GM11168 (cell line): ENCODE results near the gene HOOK1.
"Not testable (repeated sequence)": the region's sequence is repeated elsewhere in the genome, so short reads cannot be mapped to it uniquely, and the experiment has no call there.

Experiments
- in situ Hi-C: fragments of 300-500 bp; cut with MboI; formaldehyde crosslinking; loops from one replicate; pipeline ENCODE4 v1.12.0; 2022; ENCODE audit warnings: low sequenced_read_pairs; ENCODE audit not compliant: unreplicated experiment

The HOOK1 gene

GRCh38 chr1:59819566-59820438 is 5.1 kb downstream of the HOOK1 start:
- in situ Hi-C loops, result no loop called here

- in situ Hi-C loops, result no loop called here
Measured at GRCh38 chr1:59827055-59827643, 12.4 kb downstream of the HOOK1 start.

GRCh38 chr1:59828160-59828559 is 13.4 kb downstream of the HOOK1 start:
- in situ Hi-C loops, result no loop called here

DNA sequence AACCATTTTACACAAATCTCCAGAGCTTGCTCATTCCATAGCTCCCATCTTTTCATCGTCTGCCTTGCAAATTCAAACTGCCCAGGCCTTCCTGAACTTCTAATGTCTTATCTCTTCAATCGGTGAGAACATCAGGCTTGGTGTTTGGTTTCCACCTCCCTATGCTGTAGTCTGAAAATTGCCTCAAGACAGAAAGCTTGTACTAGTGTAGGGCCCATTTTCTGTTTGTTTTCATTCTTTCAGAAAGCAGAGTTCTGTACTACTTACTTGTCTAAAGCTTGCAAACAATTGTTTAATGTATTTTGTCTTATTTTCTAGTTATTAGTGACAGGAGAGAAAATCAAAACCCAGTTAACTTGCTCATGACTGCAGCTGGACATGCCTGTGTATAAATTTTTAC is 16.8 kb downstream of the HOOK1 start:
- in situ Hi-C loops, result no loop called here

GRCh38 chr1:59833022-59833421 is 18.3 kb downstream of the HOOK1 start:
- in situ Hi-C loops, result no loop called here

GRCh38 chr1:59833991-59834390 is 19.2 kb downstream of the HOOK1 start:
- in situ Hi-C loops, result no loop called here

DNA sequence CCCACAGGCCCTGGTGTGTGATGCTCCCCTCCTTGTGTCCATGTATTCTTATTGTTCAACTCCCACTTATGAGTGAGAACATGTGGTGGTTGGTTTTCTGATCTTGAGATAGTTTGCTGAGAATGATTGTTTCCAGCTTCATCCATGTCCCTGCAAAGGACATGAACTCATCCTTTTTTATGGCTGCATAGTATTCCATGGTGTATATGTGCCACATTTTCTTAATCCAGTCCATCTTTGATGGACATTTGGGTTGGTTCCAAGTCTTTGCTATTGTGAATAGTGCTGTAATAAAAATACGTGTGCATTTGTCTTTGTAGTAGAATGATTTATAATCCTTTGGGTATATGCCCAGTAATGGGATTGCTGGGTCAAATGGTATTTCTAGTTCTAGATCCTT is 23.1 kb downstream of the HOOK1 start:
- in situ Hi-C loops, result not testable (repeated sequence)

DNA sequence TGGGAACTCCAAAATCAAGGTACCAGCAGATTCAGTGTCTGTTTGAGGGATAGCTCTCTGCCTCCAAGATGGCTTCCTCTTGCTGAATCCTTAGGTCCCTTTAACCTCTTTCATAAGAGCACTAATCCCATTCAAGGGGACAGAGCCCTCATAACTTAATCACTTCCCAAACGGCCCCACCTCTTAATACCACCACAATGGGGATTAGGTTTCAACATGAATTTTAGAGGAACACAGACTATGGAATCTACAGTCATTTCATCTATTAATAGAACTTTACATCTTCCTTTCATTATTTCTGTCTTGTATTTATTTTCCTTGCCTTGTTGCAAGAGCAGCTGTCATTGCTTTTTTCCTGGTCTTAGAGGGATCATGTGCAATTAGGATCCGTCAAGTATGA is 30.3 kb downstream of the HOOK1 start:
- in situ Hi-C loops, result no loop called here

- in situ Hi-C loops, result no loop called here
Measured at GRCh38 chr1:59846209-59846894, 31.6 kb downstream of the HOOK1 start.

- in situ Hi-C loops, result no loop called here
Measured at GRCh38 chr1:59846895-59847282, 32.1 kb downstream of the HOOK1 start.

DNA sequence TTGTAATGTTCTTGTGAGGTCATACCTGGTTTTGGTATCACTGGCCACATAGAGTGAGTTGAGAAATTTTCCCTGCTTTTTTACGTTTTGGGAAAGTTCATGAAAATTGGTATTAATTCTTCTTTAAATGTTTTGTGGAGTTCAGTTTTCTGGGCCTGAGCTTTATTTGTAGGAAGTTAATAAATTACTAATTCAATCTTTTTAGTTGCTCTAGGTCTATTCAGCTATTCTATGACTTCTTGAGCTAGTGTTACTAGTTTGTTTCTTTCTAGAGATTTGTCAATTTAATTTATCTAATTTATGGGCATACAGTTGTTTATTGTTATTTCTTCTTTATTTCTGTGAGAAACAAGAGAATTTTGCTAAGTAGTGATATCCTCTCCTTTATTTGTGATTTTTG is 37.4 kb downstream of the HOOK1 start:
- in situ Hi-C loops, result no loop called here

GRCh38 chr1:59855297-59855696 is 40.5 kb downstream of the HOOK1 start:
- in situ Hi-C loops, result not testable (repeated sequence)

GRCh38 chr1:59856725-59857338 is 42.1 kb downstream of the HOOK1 start:
- in situ Hi-C loops, result no loop called here

DNA sequence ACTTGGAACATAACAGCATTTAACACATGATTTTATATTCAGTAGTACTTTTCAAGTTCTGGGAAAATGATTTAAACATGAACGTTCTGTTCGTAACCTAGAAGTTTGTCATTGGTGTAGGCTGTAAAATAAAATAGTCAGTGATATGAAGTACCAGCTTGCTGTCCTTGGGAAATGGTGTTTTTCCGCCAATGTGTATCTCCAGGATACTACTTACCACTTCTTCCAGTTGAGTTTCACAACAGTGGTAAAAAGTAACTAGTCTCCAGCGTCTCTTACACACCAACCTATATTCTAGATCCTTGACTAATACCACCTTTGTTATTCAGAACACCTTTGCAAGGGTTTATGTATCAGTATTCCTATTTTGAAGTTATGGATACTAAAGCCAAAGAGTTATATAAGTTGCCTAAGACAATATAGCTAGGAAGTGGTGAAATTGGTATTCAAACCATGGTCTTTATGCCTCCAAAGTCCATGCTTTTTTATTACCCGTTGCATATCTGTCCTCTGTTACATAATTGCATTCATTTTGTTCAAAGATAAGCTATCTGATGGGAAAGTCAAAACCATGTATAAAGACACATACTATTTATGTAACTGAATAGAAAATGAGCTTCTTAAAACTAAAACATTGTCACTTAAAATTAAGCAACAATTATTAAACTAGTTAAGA is 43.1 kb downstream of the HOOK1 start:
- in situ Hi-C loops, result no loop called here

GRCh38 chr1:59866462-59866861 is 51.7 kb downstream of the HOOK1 start:
- in situ Hi-C loops, result no loop called here

- in situ Hi-C loops, result no loop called here
Measured at GRCh38 chr1:59871746-59872145, 57.0 kb downstream of the HOOK1 start.

DNA sequence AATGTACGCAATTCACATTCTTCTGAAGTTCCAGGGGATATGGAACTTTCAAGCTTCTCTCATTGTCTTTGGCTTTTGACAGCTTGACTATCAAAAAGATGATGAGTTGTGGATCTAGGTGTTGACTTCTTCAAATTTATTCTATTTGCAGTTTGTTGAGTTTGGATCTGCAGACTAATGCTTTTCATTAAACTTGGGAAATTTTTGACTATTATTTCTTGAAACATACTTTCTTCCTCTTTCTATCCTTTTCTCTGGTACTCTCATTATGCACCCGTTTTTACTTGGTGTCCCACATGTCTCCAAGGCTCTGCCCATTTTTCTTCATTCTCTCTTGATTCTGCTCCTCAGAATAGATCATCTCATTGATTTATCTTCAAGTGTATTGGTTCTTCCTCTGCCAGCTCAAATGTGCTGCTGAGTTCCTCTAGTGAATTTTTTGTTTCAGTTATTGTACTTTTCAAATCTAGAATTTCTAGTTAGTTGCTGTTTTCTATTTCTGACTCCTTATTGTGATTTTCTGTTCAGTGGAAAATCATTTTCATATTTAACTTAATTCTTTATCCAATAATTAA is 62.4 kb downstream of the HOOK1 start:
- in situ Hi-C loops, result no loop called here

- in situ Hi-C loops, result no loop called here
Measured at GRCh38 chr1:59878370-59878769, 63.6 kb downstream of the HOOK1 start.

DNA sequence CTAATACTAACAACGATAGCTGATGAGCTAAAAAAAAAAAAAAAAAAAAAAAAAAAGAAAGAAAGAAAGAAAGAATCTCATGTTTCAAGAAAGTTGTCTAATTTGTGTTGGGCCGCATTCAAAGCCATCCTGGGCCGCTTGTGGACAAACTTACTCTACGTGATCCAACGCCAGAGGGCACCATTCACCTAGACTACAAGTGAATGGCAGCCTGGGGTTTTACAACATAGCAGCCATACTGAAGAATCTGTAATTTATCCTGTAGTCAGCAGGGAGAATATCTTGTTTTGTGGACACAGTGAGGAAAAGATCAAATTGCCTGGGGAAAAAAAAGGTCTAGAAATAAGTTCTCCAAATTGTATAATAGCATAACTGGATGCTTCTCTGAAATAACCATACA is 64.8 kb downstream of the HOOK1 start:
- in situ Hi-C loops, result no loop called here

GRCh38 chr1:59879996-59880505 is 65.3 kb downstream of the HOOK1 start:
- in situ Hi-C loops, result loop anchor here (10.0 kb wide), 1 partner anchor 65 kb away; no protein-coding TSS in a partner anchor
